Fibroblast of the aortic adventitia (primary cell): ENCODE results near the gene TACC2. TPM values are rescaled to one million over a fixed set of nuclear protein-coding genes. Genes with fewer than 3 reads are reported as not detected.

Source experiments
- DNase-seq: peaks from one replicate; pipeline ENCODE4 v3.0.0-alpha.2; 2010; ENCODE audit warnings: low read depth
- H3K4me3 ChIP-seq: 2 replicates; pipeline ENCODE4 v1.5.1; 2011; ENCODE audit warnings: low read depth, mild to moderate bottlenecking, control low read depth, low read length, moderate library complexity
- CTCF ChIP-seq: IDR thresholded peaks from 2 replicates; pipeline ENCODE4 v1.5.1; 2011; ENCODE audit warnings: mild to moderate bottlenecking, low read length, control low read depth, inconsistent platforms; ENCODE audit not compliant: insufficient read depth
- total RNA-seq: library from RNA; depleted of rRNA; stranded (reverse); fragments of >200 nt; gene quantifications from 2 replicates; pipeline ENCODE4 v1.2.3, GENCODE V29; 2012; ENCODE audit warnings: low replicate concordance

TACC2 gene
- total RNA-seq, 1 donor, result 9.2 TPM

- no peak for DNase-seq
- TF ChIP-seq CTCF, result no peak
- no peak overlapping the region for H3K4me3 ChIP-seq
Measured at GRCh38 chr10:122207596-122207995, 218.6 kb downstream of the TACC2 start.

GRCh38 chr10:122208571-122209430, 219.8 kb downstream of the TACC2 start:
- DNase-seq, result no peak
- H3K4me3 ChIP-seq, result no peak overlapping the region
- TF ChIP-seq CTCF, result no peak

- no peak for DNase-seq
- no peak overlapping the region for H3K4me3 ChIP-seq
- TF ChIP-seq CTCF, result no peak
Measured at GRCh38 chr10:122210481-122211265, 221.7 kb downstream of the TACC2 start.

GRCh38 chr10:122213364-122213763, 224.4 kb downstream of the TACC2 start:
- H3K4me3 ChIP-seq, result no peak overlapping the region
- TF ChIP-seq CTCF, result no peak
- no peak for DNase-seq

- TF ChIP-seq CTCF, result no peak
- DNase-seq, result no peak
- H3K4me3 ChIP-seq, result no peak overlapping the region
Measured at GRCh38 chr10:122213766-122214165, 224.8 kb downstream of the TACC2 start.

GRCh38 chr10:122216047-122216446, 227.1 kb downstream of the TACC2 start:
- DNase-seq, result no peak
- no peak overlapping the region for H3K4me3 ChIP-seq
- no peak for TF ChIP-seq CTCF
